ENCODE data around the gene TUBE1.
"Not testable (repeated sequence)": the region's sequence is repeated elsewhere in the genome, so short reads cannot be mapped to it uniquely, and the experiment has no call there.

The TUBE1 gene, protein sequence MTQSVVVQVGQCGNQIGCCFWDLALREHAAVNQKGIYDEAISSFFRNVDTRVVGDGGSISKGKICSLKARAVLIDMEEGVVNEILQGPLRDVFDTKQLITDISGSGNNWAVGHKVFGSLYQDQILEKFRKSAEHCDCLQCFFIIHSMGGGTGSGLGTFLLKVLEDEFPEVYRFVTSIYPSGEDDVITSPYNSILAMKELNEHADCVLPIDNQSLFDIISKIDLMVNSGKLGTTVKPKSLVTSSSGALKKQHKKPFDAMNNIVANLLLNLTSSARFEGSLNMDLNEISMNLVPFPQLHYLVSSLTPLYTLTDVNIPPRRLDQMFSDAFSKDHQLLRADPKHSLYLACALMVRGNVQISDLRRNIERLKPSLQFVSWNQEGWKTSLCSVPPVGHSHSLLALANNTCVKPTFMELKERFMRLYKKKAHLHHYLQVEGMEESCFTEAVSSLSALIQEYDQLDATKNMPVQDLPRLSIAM

DNA sequence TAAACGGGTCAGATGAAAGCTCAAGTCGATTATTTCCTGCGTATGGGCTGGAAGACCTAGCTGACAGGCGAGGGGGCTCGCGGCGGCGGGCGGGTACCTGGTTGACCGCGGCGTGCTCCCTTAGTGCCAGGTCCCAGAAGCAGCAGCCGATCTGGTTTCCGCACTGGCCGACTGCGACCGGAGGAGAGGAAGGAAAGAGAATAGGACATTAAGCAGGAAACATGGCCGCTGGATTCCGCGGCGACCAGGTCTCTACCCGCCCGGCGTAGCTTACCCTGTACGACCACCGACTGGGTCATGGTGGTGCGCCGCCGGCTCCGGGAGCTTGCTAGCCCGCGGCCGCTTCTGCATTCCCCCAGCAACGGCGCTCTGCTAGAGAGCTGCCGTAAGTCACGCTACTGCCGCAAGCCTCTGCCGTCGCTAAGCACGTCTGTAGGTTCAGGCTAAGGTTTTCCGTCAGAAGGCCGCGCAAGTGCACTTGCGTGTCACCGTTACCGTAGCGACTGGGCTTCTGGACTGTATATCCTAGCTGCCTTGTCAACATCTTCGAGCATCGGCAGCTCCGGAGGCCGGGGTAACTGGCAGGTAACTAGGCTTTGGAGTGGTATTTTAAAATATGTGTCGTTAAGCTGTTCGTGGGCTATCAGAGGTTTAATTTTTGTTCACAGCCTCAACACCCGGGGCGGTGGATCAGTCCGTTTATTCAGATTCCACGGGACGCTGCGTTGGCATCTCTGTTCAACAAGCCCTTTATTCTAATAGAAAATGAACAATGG lies at the start of gene TUBE1, which contains the start of gene FAM229B:
Gene TUBE1 (minus strand): TSS at position 347 of the 776 bp plus-strand sequence. CDS start 48 bp downstream, at position 299.
Gene FAM229B (plus strand): TSS at position 456 of the 776 bp plus-strand sequence. CDS start 11,693 bp downstream, outside the sequence.
- peak; percentile 98 for DNase-seq (ENCODE audit: low read depth, low spot score)

DNA sequence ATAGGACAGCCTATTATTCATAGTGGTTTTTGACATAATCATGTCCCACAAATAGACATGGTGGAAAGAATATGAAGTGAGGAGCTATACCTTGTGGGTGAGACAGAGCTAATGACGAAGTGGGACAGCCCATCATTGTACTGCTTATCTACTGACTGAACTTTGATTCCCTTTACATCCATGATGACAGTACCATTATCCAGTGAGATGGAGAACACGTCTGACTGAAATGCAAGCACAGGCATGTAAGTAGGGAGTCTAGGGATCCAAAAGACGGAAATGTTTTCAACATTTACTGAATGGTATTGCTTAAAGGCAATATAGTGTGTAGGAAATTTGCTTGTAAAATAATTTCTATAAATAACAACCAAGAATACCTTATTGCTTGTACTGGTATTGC lies 43.6 kb upstream of the TUBE1 start:
- no peak for DNase-seq (ENCODE audit: low read depth, low spot score)

DNA sequence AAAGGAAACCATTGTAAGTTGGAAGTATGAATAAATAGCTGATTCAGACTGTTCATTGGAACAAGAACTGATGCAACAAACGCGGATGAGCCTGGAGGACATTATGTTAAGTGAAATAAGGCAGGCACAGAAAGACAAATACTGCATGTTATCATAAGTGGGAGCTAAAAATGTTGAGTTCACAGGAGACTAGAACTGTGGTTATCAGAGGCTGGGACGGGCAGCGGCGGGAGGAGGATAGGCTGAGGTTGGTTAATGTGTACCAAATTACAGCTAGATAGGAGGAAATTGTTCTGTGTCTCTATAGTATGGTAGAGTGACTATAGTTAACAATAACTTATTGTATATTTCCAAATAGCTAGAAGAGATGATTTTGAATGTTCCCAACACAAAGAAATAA lies 40.9 kb upstream of the TUBE1 start:
- DNase-seq (ENCODE audit: low read depth, low spot score) = no peak

GRCh38 chr6:112123982-112124381 lies 36.7 kb upstream of the TUBE1 start:
- no peak for DNase-seq (ENCODE audit: low read depth, low spot score)

DNA sequence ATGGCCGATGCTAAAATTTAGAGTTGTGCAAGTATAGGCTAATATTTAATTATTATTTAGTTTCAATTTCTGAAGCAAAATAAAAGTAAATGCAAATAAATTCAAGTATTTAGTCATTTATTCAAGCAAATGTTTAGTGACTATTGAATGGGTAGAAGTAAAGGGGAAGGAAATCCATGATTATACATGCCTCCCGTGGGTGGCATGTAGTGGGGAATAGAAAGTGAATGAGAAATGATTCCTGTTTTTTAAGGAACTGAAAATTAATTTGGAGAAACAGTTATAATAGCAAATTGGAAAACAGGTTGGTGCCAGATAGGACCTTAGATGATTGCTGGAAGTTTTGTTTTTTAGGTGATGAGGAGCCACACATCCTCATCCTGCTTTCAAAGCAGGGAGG lies 35.5 kb upstream of the TUBE1 start:
- DNase-seq (ENCODE audit: low read depth, low spot score) = no peak

- DNase-seq (ENCODE audit: low read depth, low spot score) = no peak
Observed at GRCh38 chr6:112118034-112118433, 30.8 kb upstream of the TUBE1 start.

DNA sequence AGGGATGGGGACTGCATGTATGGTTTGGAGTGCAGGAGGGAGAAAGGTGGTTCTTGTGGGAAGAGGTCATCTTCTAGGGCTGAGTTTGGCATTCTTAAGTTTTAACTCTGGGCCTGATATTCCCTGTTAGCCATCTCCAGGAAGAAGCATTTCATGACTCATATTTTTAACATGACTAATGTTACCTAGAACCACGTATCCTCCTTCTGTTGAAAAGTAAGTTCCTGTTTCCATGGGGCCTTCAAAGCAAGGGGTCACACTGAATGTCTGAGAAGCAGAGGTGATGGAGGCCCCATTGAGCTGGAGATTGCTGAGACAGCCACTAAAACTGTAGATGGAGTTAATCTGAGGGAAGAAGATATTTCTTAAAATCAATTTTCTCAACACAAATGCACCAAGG lies 30.3 kb upstream of the TUBE1 start:
- DNase-seq (ENCODE audit: low read depth, low spot score) = no peak

- DNase-seq (ENCODE audit: low read depth, low spot score) = no peak
Observed at GRCh38 chr6:112116221-112116620, 28.9 kb upstream of the TUBE1 start.

GRCh38 chr6:112114577-112115223 lies 27.4 kb upstream of the TUBE1 start:
- no peak for DNase-seq (ENCODE audit: low read depth, low spot score)

DNA sequence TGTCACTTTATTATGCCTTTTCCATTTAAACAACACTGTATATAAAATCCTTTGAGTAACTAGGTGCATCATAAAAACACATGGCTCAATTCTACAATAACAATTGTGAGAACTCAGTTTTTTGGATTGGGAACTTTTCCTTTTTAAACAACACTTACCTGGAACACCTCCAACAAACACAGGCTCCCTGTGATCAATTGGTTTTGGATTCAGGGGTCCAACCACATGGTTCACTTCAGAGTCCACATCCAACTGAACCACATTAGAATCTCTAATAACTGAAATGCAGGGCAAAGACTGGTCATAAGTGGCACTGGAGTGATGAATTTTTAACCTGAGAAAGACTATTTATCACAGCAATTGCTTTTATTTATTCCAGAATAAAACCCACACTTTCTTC lies 26.6 kb upstream of the TUBE1 start:
- DNase-seq (ENCODE audit: low read depth, low spot score) = no peak

GRCh38 chr6:112113431-112113830 lies 26.1 kb upstream of the TUBE1 start:
- no peak for DNase-seq (ENCODE audit: low read depth, low spot score)

DNA sequence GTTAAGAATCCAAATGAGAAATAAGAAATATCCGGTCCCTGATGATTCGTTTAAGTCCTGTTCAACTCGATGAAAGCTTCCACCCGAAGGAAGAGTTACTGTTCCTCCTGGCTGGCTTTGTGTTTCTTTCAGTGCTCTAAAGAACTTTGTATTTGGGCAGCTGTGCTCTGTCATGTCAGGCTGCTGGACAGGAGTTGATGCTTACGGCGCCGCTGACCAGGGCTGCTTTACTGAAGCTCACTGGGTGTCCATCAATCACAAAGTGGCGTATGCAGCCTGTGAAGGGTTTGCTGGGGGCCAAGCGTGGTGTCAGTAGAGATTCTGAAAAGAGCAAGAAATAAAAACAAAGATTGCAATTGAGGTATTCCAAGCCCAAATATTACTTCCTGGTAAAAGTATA lies 22.0 kb upstream of the TUBE1 start:
- no peak for DNase-seq (ENCODE audit: low read depth, low spot score)

DNA sequence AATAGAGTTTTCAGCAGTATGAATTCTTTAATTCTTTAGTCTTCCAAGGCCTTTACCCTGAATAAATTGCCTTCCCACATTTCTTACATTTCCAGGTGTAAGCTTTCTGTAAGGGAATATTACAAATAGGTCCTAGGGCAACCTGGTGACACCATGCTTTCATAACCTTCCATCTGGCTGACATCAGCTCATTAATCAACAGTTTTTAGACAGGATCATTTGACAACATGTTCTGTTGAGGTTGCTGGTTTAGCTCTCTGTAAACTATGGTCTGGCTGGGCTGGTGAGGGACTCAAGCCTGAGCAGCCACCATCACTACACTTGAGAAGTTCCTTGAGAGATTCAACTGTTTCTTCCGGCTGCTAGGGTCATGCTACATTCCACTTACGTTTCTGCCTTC lies 19.3 kb upstream of the TUBE1 start:
- DNase-seq (ENCODE audit: low read depth, low spot score) = no peak

- DNase-seq (ENCODE audit: low read depth, low spot score) = not testable (repeated sequence)
Observed at GRCh38 chr6:112106026-112106425, 18.7 kb upstream of the TUBE1 start.

GRCh38 chr6:112100561-112100960 lies 13.3 kb upstream of the TUBE1 start:
- DNase-seq (ENCODE audit: low read depth, low spot score) = no peak

GRCh38 chr6:112096901-112097300 lies 9.6 kb upstream of the TUBE1 start:
- no peak for DNase-seq (ENCODE audit: low read depth, low spot score)

DNA sequence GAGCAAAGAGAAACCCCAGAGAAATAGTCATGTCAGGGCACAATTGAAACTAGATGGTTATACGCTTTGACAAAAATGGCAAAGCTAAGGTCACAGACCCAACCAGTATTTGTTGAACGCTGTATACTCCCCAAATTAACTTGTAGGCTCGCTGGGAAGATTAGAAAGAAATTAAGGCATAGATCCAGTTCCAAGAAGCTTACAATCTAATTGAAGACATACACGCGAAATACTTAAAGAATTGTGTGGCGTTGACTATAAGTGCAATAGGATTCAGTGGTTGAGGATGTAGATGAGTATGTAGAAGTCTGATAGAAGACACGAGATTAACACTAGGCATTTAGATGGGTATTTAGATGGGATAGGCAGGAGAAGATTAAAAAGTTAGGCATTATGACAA lies 634 bp upstream of the TUBE1 start:
- no peak for DNase-seq (ENCODE audit: low read depth, low spot score)

DNA sequence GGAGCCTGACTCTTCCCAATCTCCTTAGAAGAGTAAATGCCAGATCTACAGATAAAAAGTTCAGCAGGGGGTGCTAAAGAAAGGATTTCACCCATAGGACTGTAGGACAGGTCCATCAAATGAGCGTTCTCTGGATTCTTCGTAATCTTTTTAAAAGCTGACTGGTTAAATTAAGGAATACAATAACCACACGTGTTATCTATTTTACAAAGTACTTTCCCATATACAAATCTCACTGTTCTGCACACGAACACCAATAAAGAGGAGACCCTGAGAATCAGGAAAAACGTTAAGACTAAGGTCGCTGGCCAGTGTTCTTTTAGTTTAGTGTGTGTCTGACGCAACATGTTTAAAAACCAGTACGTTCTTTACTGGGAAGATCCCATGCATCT lies 542 bp downstream of the TUBE1 start:
- DNase-seq (ENCODE audit: low read depth, low spot score) = peak; percentile 54

DNA sequence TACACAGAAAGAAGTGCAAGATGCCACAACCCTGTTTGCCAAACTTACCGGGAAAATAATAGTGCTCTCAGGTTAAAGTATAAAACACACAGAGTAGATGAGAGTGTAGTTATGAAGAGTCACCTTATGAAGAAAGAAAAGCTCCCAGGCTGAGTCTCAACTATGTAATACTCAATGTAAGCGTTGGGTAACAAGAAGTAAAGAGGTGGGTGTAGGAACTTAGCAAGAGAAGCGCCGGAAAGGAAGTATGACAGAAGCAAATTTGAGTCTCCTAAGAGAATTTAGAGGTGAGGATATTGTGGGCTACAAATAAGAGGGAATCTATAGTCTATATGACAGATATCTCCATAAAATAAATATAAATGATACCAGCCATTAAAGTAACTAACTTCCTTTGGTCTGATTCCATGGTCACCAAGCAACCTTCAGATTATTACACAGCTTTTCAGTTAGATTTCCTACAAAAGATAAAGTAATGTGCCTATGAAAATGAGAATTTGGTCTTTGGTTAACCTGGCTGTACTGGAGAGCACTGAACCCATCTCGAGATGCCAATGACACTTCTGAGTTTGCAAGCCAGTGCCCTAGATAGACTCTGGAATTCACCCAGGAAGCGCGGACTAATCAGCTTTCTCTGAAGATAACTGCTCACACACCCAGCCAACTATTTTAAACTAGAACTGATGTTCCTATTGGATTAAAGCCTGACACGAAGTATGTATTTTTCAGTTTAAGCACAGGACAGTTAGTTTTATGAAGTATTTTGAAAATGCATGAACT lies 1.8 kb downstream of the TUBE1 start:
- no peak for DNase-seq (ENCODE audit: low read depth, low spot score)

DNA sequence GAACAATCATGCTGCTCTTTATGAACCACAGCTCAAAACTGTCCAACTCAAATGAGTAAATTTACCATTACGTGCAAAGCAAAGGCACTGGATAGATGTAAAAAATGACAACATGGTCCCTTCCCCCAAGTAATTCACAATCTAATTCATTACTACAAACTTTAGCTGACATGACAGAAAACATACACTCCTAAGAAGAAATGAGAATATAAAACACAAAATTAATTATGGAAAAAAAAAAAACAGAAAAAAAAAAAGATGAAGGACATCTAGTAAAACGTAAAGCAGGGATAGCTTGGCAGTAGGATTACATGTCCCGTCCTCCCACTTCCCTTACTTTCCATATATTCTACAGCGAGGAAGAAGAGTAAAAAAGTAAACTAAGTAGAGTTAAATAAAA lies 5.7 kb downstream of the TUBE1 start:
- no peak for DNase-seq (ENCODE audit: low read depth, low spot score)

DNA sequence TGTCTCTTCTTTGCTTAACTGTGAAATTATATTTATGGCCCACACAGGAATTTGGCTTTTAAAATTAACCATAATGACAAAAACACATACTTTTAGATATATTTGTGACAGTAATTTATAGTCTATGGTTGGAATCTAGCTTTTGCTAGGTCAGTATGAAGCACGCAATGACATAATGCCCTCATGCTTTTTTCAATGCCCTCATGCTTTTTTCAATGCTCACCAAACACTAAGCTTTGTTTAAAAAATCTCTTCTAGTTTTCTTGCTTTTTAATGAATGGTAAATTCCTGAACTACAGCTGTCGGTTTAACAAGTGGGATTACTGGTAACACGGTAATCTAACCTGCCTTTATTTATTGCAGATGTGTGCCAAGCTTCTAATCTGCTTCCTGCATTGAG lies 20.7 kb downstream of the TUBE1 start:
- no peak for DNase-seq (ENCODE audit: low read depth, low spot score)

All from astrocyte of the hippocampus (primary cell).